Prostate gland (tissue), 2 donors: ENCODE results near the gene NPLOC4. TPM values are rescaled to one million over a fixed set of nuclear protein-coding genes. Genes with fewer than 3 reads are reported as not detected.
"Not testable (repeated sequence)": the region's sequence is repeated elsewhere in the genome, so short reads cannot be mapped to it uniquely, and the experiment has no call there.

Experiments used
- DNase-seq: peaks from one replicate; pipeline ENCODE4 v3.0.0-alpha.2; 2019; ENCODE audit warnings: low spot score
- H3K27ac ChIP-seq, 2 donors: fragments of 200-600 bp; sonication (generic); 2 replicates each; pipeline ENCODE4 v1.5.1; 2017 to 2019
- H3K27me3 ChIP-seq: fragments of 200-600 bp; sonication (generic); replicated peaks from 2 replicates; pipeline ENCODE4 v1.5.1; 2019; ENCODE audit not compliant: insufficient read depth
- H3K36me3 ChIP-seq, 2 donors: fragments of 200-600 bp; sonication (generic); 1 replicate in 1 of 2; 2 replicates in 1 of 2; pipeline versions ENCODE4 v1.5.1 to v1.8.1; 2017 to 2019
- H3K4me1 ChIP-seq: fragments of 200-600 bp; sonication (generic); replicated peaks from 2 replicates; pipeline ENCODE4 v1.5.1; 2019
- H3K4me3 ChIP-seq, 2 donors: fragments of 200-600 bp; sonication (generic); 2 replicates each; pipeline ENCODE4 v1.5.1; 2017 to 2019
- H3K9me3 ChIP-seq: fragments of 200-600 bp; sonication (generic); 2 replicates; pipeline ENCODE4 v1.5.1; 2017
- CTCF ChIP-seq, 4 experiments: fragments of 200-600 bp in 2 of 4; fragments of 450-650 bp in 2 of 4; sonication (generic) in 2 of 4; IDR thresholded peaks; 1 replicate in 3 of 4; 2 replicates in 1 of 4; pipeline ENCODE4 v1.5.1; 2016 to 2019; ENCODE audit warnings: antibody characterized with exemption in 4 of 4, mild to moderate bottlenecking in 2 of 4, moderate library complexity in 2 of 4
- POLR2A ChIP-seq: fragments of 450-650 bp; IDR thresholded peaks from one replicate; pipeline ENCODE4 v1.6.1; 2016; ENCODE audit warnings: antibody characterized with exemption, mild to moderate bottlenecking
- POLR2AphosphoS5 ChIP-seq: sonication (generic); formaldehyde crosslinking; IDR thresholded peaks from one replicate; pipeline ENCODE4 v1.6.1; 2017; ENCODE audit warnings: antibody characterized with exemption
- WGBS: methylation state at CpG from one replicate; pipeline ENCODE4 v1.1.5; 2018; 5-methylcytosine and 5-hydroxymethylcytosine counted together
- intact Hi-C: fragments of 100-400 bp; cut with DNase I; formaldehyde crosslinking; loops from one replicate; pipeline ENCODE4 v1.14.2; 2022
- total RNA-seq, 2 donors: library from RNA; depleted of rRNA; stranded (reverse); fragments of >200 nt; gene quantifications; one replicate each; pipeline ENCODE4 v1.1.0, GENCODE V29; 2016

The NPLOC4 gene
- total RNA-seq, 2 donors from 2014 or later = 40.1 to 84.8 TPM

- peaks cover 0 to 10% of the 10 kb centered on the region in 2 donors for H3K36me3 ChIP-seq
- WGBS = 87% methylated on average over 17 of the region's 17 CpGs
- no peak overlapping the region for H3K4me3 ChIP-seq
- no peaks in the 10 kb centered on the region for H3K27me3 ChIP-seq
- H3K9me3 ChIP-seq = no peaks in the 10 kb centered on the region
- no peak for DNase-seq
- no peak overlapping the region for H3K27ac ChIP-seq
- intact Hi-C loops = no loop called here
- TF ChIP-seq POLR2AphosphoS5 (no peak), CTCF (IDR thresholded peaks at IDR 0.05) (no peak), POLR2A (no peak)
- H3K4me1 ChIP-seq = no peaks in the 10 kb centered on the region
Observed at GRCh38 chr17:81676906-81677305, 40.0 kb upstream of the NPLOC4 start.

GRCh38 chr17:81675515-81676221 is 38.8 kb upstream of the NPLOC4 start:
- TF ChIP-seq POLR2AphosphoS5 = peak; percentile 28
- TF ChIP-seq CTCF (IDR thresholded peaks at IDR 0.05) = peak in 3 of 4 experiments; percentile 32 to 72 (median 70)
- H3K9me3 ChIP-seq, intact Hi-C loops, H3K27ac ChIP-seq, DNase-seq, H3K4me1 ChIP-seq, H3K27me3 ChIP-seq, H3K4me3 ChIP-seq: not testable (repeated sequence)
- 40% methylated on average over 18 of the region's 18 CpGs for WGBS
- peaks cover 0 to 13% of the 10 kb centered on the region in 2 donors for H3K36me3 ChIP-seq

GRCh38 chr17:81673561-81674258 is 36.8 kb upstream of the NPLOC4 start:
- intact Hi-C loops = no loop called here
- TF ChIP-seq POLR2AphosphoS5 (no peak), CTCF (IDR thresholded peaks at IDR 0.05) (no peak), POLR2A (no peak)
- WGBS = 81% methylated on average over 18 of the region's 18 CpGs
- Histone ChIP-seq H3K4me1 (no peaks in the 10 kb centered on the region), H3K27ac (no peak overlapping the region), H3K4me3 (no peak overlapping the region), H3K36me3 (peaks cover 0 to 17% of the 10 kb centered on the region in 2 donors), H3K9me3 (no peaks in the 10 kb centered on the region), H3K27me3 (no peaks in the 10 kb centered on the region)
- DNase-seq = no peak

GRCh38 chr17:81672954-81673353 is 36.0 kb upstream of the NPLOC4 start:
- 93% methylated on average over 16 of the region's 16 CpGs for WGBS
- H3K36me3 ChIP-seq = peaks cover 0 to 17% of the 10 kb centered on the region in 2 donors

More at GRCh38 chr17:81672954-81673353, 36.0 kb upstream of the NPLOC4 start:
- intact Hi-C loops = no loop called here
- Histone ChIP-seq H3K27me3 (no peaks in the 10 kb centered on the region), H3K4me1 (no peaks in the 10 kb centered on the region), H3K9me3 (no peaks in the 10 kb centered on the region), H3K4me3 (no peak overlapping the region), H3K27ac (no peak overlapping the region)
- no peak for DNase-seq
- TF ChIP-seq CTCF (IDR thresholded peaks at IDR 0.05) = no peak
- no peak for TF ChIP-seq POLR2AphosphoS5
- no peak for TF ChIP-seq POLR2A
